Measurements from ENCODE around the gene GIMAP1. TPM values are rescaled to one million over a fixed set of nuclear protein-coding genes. Genes with fewer than 3 reads are reported as not detected.

The GIMAP1 gene
- total RNA-seq, 6 experiments from 2014 or later = not detected

DNA sequence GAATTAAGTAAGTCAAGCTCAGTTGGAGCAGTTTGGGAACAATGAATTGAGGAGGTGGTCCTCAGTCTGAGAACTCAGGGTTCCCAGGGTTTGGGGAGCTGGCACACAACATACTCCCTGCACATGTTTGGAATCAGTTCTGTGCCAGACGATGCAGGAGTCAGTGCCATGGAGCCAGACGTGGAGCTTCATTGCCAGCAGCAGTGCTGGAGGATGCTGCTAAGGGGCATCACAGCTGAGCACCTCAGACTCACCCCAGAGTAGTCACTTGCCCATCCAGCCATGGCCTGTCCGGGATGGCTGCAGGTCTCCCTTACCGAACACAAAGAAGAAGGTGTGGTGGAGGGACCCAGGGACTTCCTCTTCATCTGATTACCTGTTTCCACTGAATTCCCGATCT lies 28.7 kb downstream of the GIMAP1 start:
- DNase-seq = no peak
- peaks cover 45% of the 10 kb centered on the region for H3K9me3 Mint-ChIP-seq
- no peak overlapping the region for H3K27ac Mint-ChIP-seq
- no peaks in the 10 kb centered on the region; the same call in 1 of the 2 replicates for H3K27me3 Mint-ChIP-seq (ENCODE audit: insufficient read depth)
- H3K4me3 Mint-ChIP-seq = no peak overlapping the region
- peaks cover 5% of the 10 kb centered on the region; the same call in 1 of the 2 replicates for H3K36me3 Mint-ChIP-seq (ENCODE audit: low read depth)
- TF ChIP-seq CTCF (IDR thresholded peaks at IDR 0.05) = no peak
- no peaks in the 10 kb centered on the region for H3K4me1 Mint-ChIP-seq (ENCODE audit: low read depth)

GRCh38 chr7:150745876-150746275 lies 29.5 kb downstream of the GIMAP1 start:
- no peaks in the 10 kb centered on the region; the same call in 1 of the 2 replicates for H3K27me3 Mint-ChIP-seq (ENCODE audit: insufficient read depth)
- no peak for DNase-seq
- peaks cover 45% of the 10 kb centered on the region for H3K9me3 Mint-ChIP-seq
- H3K4me3 Mint-ChIP-seq = no peak overlapping the region
- H3K27ac Mint-ChIP-seq = no peak overlapping the region
- H3K36me3 Mint-ChIP-seq (ENCODE audit: low read depth) = peaks cover 5% of the 10 kb centered on the region; the same call in 1 of the 2 replicates
- TF ChIP-seq CTCF (IDR thresholded peaks at IDR 0.05) = no peak
- H3K4me1 Mint-ChIP-seq (ENCODE audit: low read depth) = no peaks in the 10 kb centered on the region

- Mint-ChIP-seq H3K4me3 (no peak overlapping the region), H3K27me3 (ENCODE audit: insufficient read depth) (no peaks in the 10 kb centered on the region; the same call in 1 of the 2 replicates), H3K36me3 (ENCODE audit: low read depth) (peaks cover 5% of the 10 kb centered on the region; the same call in 1 of the 2 replicates), H3K27ac (no peak overlapping the region), H3K9me3 (peaks cover 39% of the 10 kb centered on the region), H3K4me1 (ENCODE audit: low read depth) (no peaks in the 10 kb centered on the region)
- no peak for TF ChIP-seq CTCF (IDR thresholded peaks at IDR 0.05)
- DNase-seq = no peak
These were observed 30.5 kb downstream of the GIMAP1 start for GRCh38 chr7:150746921-150747320.

GRCh38 chr7:150748376-150748775 lies 32.0 kb downstream of the GIMAP1 start:
- H3K4me3 Mint-ChIP-seq = no peak overlapping the region
- TF ChIP-seq CTCF (IDR thresholded peaks at IDR 0.05) = no peak
- peaks cover 5% of the 10 kb centered on the region; the same call in 1 of the 2 replicates for H3K36me3 Mint-ChIP-seq (ENCODE audit: low read depth)
- no peak overlapping the region for H3K27ac Mint-ChIP-seq
- DNase-seq = no peak
- H3K27me3 Mint-ChIP-seq (ENCODE audit: insufficient read depth) = no peaks in the 10 kb centered on the region; the same call in 1 of the 2 replicates
- H3K4me1 Mint-ChIP-seq (ENCODE audit: low read depth) = no peaks in the 10 kb centered on the region
- peaks cover 37% of the 10 kb centered on the region for H3K9me3 Mint-ChIP-seq

DNA sequence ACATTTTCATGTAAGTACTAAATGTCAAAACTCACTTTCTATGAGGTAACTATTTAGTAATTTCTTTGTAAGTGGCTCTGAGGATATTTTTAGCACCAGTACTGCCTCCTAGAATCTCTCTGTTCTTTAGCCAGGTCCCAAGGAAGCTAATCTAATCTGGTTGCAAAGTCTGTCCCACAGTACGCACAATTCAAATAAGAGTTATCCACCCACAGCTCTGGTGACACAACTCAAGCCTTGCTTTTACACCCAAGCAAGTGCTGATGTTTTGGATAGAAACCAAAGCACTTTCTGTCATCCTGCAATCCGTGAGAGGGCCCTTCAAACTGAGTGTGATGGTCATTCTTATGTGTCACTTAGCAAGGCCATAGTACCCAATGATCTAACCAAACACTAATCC lies 35.3 kb downstream of the GIMAP1 start:
- no peak for TF ChIP-seq CTCF (IDR thresholded peaks at IDR 0.05)
- H3K27ac Mint-ChIP-seq = no peak overlapping the region
- no peaks in the 10 kb centered on the region; the same call in 1 of the 2 replicates for H3K27me3 Mint-ChIP-seq (ENCODE audit: insufficient read depth)
- no peak overlapping the region for H3K4me3 Mint-ChIP-seq
- H3K9me3 Mint-ChIP-seq = peaks cover 34% of the 10 kb centered on the region
- no peak for DNase-seq
- H3K36me3 Mint-ChIP-seq (ENCODE audit: low read depth) = no peaks in the 10 kb centered on the region; the same call in 1 of the 2 replicates
- H3K4me1 Mint-ChIP-seq (ENCODE audit: low read depth) = no peaks in the 10 kb centered on the region
